Endodermal cell (in vitro differentiated cells): ENCODE data around the gene DVL1. TPM values are rescaled to one million over a fixed set of nuclear protein-coding genes. Genes with fewer than 3 reads are reported as not detected.

ENCODE experiments used
- DNase-seq: peaks from one replicate; pipeline ENCODE4 v3.0.0-alpha.2; 2017
- H3K27ac ChIP-seq: 2 replicates; pipeline ENCODE4 v1.5.1; 2013; ENCODE audit warnings: mild to moderate bottlenecking, low read depth, low read length, moderate library complexity
- H3K27me3 ChIP-seq: 2 replicates; pipeline ENCODE4 v1.6.1; 2013; ENCODE audit warnings: mild to moderate bottlenecking, low read length, moderate library complexity; ENCODE audit not compliant: insufficient read depth, control insufficient read depth, poor library complexity, severe bottlenecking
- H3K36me3 ChIP-seq: 2 replicates; pipeline ENCODE4 v1.7.0; 2013; ENCODE audit warnings: mild to moderate bottlenecking, low read length, moderate library complexity; ENCODE audit not compliant: control insufficient read depth, insufficient read depth
- H3K4me1 ChIP-seq: one replicate; pipeline ENCODE4 v1.7.0; 2013; ENCODE audit warnings: low read length; ENCODE audit not compliant: control insufficient read depth, insufficient read depth
- H3K4me3 ChIP-seq: 2 replicates; pipeline ENCODE4 v1.5.1; 2013; ENCODE audit warnings: mild to moderate bottlenecking, low read length, moderate library complexity
- H3K9ac ChIP-seq: 2 replicates; pipeline ENCODE4 v1.6.1; 2013; ENCODE audit warnings: mild to moderate bottlenecking, low read length, moderate library complexity; ENCODE audit not compliant: poor library complexity, severe bottlenecking; ENCODE audit errors: extremely low read depth
- H3K9me3 ChIP-seq: 2 replicates; pipeline ENCODE4 v1.6.1; 2013; ENCODE audit warnings: mild to moderate bottlenecking, low read length, moderate library complexity; ENCODE audit not compliant: control insufficient read depth
- H3K27ac Mint-ChIP-seq: 2 replicates; pipeline ENCODE4 v1.8.0; 2020; ENCODE audit warnings: mixed read lengths
- H3K27me3 Mint-ChIP-seq: 2 replicates; pipeline ENCODE4 v1.8.0; 2021; ENCODE audit warnings: mild to moderate bottlenecking, mixed read lengths; ENCODE audit not compliant: insufficient read depth
- H3K36me3 Mint-ChIP-seq: 2 replicates; pipeline ENCODE4 v1.8.0; 2020; ENCODE audit warnings: low read depth, mixed read lengths
- H3K4me1 Mint-ChIP-seq: 2 replicates; pipeline ENCODE4 v1.8.0; 2020; ENCODE audit warnings: mixed read lengths
- H3K4me3 Mint-ChIP-seq: 2 replicates; pipeline ENCODE4 v1.8.0; 2020; ENCODE audit warnings: mild to moderate bottlenecking, moderate library complexity, mixed read lengths
- H3K9me3 Mint-ChIP-seq: 2 replicates; pipeline ENCODE4 v1.8.0; 2020; ENCODE audit warnings: mild to moderate bottlenecking, mixed read lengths
- WGBS, 2 experiments: methylation state at CpG; one replicate each; pipeline versions ENCODE4 v1.1.5 to v1.1.7; 2013; ENCODE audit warnings: missing lambda C conversion rate in 2 of 2, mixed read lengths in 1 of 2; ENCODE audit not compliant: insufficient coverage in 1 of 2, insufficient read length in 1 of 2; 5-methylcytosine and 5-hydroxymethylcytosine counted together
- total RNA-seq, 2 donors: library from RNA; stranded (reverse); fragmentation: NEBNext Ultra II Directional in 1 of 2; extraction: Animal tissue kit (Norgen Biotek cat#: 25700) in 1 of 2; gene quantifications; 2 replicates in 1 of 2; 3 replicates in 1 of 2; pipeline ENCODE4 v1.2.1, GENCODE V29; 2021
- TF ChIP-seq, protein P1 (sequence below): fragments of 200-600 bp; sonication (generic); conservative IDR thresholded peaks from 2 replicates; pipeline ENCODE4 v1.5.0; 2021; ENCODE audit warnings: antibody characterized with exemption, mild to moderate bottlenecking

Gene DVL1
- total RNA-seq, 2 donors from 2014 or later: 71.9 to 73.3 TPM

DNA sequence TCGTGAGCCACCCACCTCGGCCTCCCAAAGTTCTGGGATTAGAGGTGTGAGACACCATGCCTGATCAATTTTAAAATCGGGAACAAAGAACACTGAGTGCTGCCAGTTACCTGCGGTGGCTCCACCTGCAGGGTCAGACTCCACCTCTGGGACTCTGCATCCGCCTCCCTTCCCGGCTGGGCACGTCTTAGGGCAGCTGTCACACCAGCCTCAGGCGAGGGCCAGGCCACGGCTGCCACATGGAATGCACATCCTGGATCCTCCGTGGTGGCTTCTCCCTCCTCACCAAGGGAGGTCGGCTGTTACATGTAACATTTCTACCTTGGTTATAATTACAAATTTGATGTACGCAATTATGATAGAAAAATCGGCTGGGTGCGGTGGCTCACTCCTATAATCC, 15.0 kb upstream of the DVL1 start:
- H3K4me3 Mint-ChIP-seq: no peak overlapping the region
- TF ChIP-seq, protein P1, sequence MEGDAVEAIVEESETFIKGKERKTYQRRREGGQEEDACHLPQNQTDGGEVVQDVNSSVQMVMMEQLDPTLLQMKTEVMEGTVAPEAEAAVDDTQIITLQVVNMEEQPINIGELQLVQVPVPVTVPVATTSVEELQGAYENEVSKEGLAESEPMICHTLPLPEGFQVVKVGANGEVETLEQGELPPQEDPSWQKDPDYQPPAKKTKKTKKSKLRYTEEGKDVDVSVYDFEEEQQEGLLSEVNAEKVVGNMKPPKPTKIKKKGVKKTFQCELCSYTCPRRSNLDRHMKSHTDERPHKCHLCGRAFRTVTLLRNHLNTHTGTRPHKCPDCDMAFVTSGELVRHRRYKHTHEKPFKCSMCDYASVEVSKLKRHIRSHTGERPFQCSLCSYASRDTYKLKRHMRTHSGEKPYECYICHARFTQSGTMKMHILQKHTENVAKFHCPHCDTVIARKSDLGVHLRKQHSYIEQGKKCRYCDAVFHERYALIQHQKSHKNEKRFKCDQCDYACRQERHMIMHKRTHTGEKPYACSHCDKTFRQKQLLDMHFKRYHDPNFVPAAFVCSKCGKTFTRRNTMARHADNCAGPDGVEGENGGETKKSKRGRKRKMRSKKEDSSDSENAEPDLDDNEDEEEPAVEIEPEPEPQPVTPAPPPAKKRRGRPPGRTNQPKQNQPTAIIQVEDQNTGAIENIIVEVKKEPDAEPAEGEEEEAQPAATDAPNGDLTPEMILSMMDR: no peak
- Histone ChIP-seq H3K27ac (no peak overlapping the region), H3K4me1 (peaks cover 3% of the 10 kb centered on the region), H3K9ac (no peak overlapping the region), H3K36me3 (no peaks in the 10 kb centered on the region), H3K4me3 (no peak overlapping the region), H3K27me3 (no peaks in the 10 kb centered on the region), H3K9me3 (peaks cover 19% of the 10 kb centered on the region)
- H3K27me3 Mint-ChIP-seq: peaks cover 13% of the 10 kb centered on the region
- no peaks in the 10 kb centered on the region for H3K36me3 Mint-ChIP-seq
- peaks cover 15% of the 10 kb centered on the region for H3K4me1 Mint-ChIP-seq
- peaks cover 3% of the 10 kb centered on the region for H3K9me3 Mint-ChIP-seq
- 87 to 92% methylated on average over 12 to 14 of the region's 14 CpGs for WGBS, 2 experiments
- no peak for DNase-seq
- no peak overlapping the region for H3K27ac Mint-ChIP-seq

DNA sequence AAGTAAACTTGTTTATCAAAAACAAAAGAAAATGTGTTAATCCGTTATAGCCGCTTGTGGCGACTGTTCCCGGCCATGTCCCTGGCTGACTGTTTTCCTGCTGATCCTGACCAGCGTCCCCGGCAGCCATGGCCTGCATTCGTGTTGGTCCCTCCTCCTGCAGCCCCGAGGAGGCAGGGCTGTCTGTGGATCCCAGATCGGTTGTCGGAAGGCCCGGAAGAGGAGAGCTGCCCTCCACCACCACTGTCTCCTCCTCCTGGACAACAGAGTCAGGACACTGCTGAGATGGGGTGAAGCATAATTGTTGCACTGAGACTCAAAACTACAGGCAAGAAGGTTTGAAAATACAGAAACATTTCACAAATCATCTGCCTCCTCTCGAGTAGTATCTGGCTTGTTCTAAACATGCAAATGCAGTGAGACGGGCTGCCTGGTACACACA, 12.8 kb upstream of the DVL1 start:
- peak overlapping the region; percentile 86 for H3K27ac Mint-ChIP-seq

DNA sequence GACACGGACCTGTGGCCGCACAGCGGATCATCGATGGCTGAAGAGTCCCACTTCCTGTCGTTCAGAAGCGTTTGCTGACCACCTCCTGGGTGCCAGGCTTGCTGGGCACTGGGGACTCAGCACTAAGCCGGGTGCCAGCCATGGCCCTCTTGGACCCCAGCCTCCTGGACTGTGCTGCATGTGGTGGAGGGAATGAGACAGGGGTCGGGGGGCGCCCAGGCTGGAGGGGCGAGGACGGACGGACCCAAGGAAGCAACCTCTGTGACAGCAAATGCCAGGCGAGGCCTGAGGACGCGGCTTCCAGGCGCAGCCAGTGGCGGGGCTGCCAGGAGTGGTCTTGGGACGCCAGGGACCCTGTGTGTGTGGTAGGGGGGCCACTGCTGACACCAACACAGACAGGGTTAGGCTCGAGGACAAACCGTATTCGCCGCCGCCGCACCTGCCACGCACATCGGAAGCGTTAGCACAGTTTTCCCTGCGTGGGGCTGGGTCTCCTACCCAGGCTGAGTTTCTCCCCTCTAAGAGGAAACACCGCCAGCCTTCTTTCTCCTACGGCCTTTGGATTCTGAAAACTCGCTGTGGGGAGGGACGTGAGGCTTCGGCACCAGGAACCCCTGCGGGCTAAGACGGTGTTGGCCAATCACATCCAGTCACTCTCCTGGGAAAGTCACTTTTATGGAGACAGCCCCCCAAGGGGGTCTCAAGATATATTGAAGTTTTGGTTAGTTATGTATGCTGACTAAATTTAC, 12.2 kb upstream of the DVL1 start:
- no peak overlapping the region for H3K9ac ChIP-seq
- peak; percentile 53 for DNase-seq
- H3K27ac ChIP-seq: peak overlapping the region; percentile 61
- no peaks in the 10 kb centered on the region for H3K36me3 ChIP-seq
- H3K4me1 ChIP-seq: peaks cover 3% of the 10 kb centered on the region
- no peak overlapping the region for H3K4me3 ChIP-seq
- H3K36me3 Mint-ChIP-seq: no peaks in the 10 kb centered on the region
- H3K4me1 Mint-ChIP-seq: peaks cover 20% of the 10 kb centered on the region
- WGBS, 2 experiments: 72 to 80% methylated on average over 13 to 34 of the region's 35 CpGs
- H3K27ac Mint-ChIP-seq: peak overlapping the region; percentile 86
- peaks cover 8% of the 10 kb centered on the region for H3K9me3 ChIP-seq
- H3K4me3 Mint-ChIP-seq: no peak overlapping the region
- TF ChIP-seq, protein P1: no peak
- peaks cover 8% of the 10 kb centered on the region for H3K27me3 Mint-ChIP-seq
- H3K9me3 Mint-ChIP-seq: no peaks in the 10 kb centered on the region
- no peaks in the 10 kb centered on the region for H3K27me3 ChIP-seq

More for the DNA sequence above, 12.8 kb upstream of the DVL1 start:
- Histone ChIP-seq H3K36me3 (no peaks in the 10 kb centered on the region), H3K4me3 (no peak overlapping the region), H3K27ac (peak overlapping the region; percentile 61), H3K27me3 (no peaks in the 10 kb centered on the region), H3K4me1 (peaks cover 3% of the 10 kb centered on the region), H3K9me3 (peaks cover 14% of the 10 kb centered on the region), H3K9ac (no peak overlapping the region)
- 51 to 55% methylated on average over 6 to 13 of the region's 13 CpGs for WGBS, 2 experiments
- DNase-seq: peak; percentile 82
- no peak overlapping the region for H3K4me3 Mint-ChIP-seq
- peaks cover 8% of the 10 kb centered on the region for H3K27me3 Mint-ChIP-seq
- no peaks in the 10 kb centered on the region for H3K9me3 Mint-ChIP-seq
- TF ChIP-seq, protein P1: peak; percentile 36
- no peaks in the 10 kb centered on the region for H3K36me3 Mint-ChIP-seq
- peaks cover 20% of the 10 kb centered on the region for H3K4me1 Mint-ChIP-seq
